Fibroblast of skin of scalp (primary cell): Measurements from ENCODE around the gene PLA2G4E.
A peak's percentile ranks its signal among the peaks of the same experiment; 100 is the strongest.

Source experiments
- DNase-seq: peaks from one replicate; pipeline ENCODE4 v3.0.0-alpha.2; 2013

PLA2G4E gene

DNA sequence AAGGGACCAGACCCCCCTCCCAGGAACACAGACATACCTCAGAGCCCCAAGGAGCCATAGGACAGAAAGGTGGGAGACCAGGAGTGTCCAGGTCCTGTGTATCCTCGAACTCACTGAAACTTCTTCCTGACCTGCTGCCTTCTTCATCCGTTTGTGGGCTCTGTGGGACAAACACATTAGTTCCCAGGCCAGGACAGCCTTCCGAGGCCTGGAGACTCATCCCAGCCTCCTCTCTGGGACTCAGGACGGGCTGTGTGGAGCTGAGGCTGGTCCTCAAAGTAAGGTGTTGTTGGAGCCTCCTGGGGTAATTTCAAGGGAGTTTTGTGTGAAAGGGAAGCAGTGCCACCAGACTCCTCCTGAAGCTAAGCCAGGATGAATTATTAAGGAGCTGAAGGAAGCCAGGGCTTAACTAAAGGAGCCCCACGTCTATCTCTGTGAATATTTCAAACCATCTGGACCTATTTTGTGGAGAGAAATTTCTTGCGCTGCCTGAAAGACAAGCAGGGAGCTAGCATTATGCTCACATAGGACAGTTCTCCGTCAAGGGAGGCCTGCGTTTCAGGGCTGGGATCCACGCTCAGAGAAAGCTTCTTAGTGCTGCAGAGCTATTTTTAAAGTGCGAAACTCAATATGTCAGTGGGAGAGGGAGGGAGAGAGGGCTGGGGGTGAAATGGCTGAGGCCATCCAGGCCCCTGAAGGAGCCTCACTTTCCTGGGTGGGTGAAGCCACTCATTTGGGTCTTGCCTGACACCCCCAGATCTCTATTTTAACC is 29.8 kb upstream of the PLA2G4E start:
- no peak for DNase-seq

GRCh38 chr15:42048821-42049200 is 28.0 kb upstream of the PLA2G4E start:
- DNase-seq: no peak

DNA sequence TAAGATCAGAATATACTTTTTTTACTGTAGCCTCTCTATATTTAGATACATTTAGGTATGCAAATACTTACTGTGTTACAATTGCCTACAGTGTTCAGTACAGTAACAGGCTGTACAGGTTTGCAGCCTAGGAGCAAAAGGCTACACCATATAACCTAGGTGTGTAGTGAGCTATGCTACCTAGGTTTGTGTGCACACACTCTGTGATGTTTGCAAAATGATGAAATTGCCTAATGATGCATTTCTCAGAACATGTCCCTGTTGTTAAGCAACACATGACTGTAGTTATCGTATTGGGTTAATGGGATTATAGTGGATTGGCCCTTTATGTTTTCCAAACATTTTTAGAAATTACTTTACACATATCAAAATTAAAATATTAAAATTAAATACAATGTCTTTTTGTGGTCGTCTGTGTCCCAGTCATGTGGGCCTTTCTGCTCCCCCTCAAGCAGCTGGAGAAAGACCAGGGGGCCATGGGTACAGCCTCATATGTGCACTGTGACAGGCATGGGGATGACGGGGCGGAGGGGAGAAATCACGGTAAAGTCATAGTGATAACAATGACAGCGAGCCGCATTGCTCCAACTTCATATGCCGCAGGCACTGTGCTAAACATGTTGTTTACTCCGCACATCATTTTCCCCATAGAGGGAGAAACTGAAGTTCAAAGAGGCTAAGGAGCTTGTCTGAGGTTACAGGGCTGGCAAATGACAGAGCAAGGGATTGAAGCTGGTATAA is 27.4 kb upstream of the PLA2G4E start:
- DNase-seq: no peak

- DNase-seq: no peak
These were observed 25.8 kb upstream of the PLA2G4E start for GRCh38 chr15:42046597-42046996.

DNA sequence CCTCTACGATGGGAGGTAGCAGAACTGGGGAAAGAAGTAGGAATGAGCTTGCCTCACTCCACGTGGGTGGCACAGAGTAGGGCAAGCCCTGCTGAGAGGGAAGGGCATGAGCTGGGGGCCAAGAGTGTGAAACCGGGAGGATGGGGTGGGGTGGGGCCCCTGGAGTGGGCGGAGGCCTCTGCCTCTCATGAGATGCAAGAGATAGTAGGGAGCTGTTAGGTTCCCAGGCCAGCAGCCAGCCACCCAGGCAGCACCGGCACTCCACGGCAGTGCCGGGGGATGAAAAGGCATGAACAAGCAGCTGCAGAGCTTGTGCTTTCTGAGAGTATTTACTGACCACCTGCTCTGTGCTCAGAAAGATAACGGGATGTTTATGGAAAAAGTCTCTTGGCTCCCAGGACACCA is 24.4 kb upstream of the PLA2G4E start:
- no peak for DNase-seq

DNA sequence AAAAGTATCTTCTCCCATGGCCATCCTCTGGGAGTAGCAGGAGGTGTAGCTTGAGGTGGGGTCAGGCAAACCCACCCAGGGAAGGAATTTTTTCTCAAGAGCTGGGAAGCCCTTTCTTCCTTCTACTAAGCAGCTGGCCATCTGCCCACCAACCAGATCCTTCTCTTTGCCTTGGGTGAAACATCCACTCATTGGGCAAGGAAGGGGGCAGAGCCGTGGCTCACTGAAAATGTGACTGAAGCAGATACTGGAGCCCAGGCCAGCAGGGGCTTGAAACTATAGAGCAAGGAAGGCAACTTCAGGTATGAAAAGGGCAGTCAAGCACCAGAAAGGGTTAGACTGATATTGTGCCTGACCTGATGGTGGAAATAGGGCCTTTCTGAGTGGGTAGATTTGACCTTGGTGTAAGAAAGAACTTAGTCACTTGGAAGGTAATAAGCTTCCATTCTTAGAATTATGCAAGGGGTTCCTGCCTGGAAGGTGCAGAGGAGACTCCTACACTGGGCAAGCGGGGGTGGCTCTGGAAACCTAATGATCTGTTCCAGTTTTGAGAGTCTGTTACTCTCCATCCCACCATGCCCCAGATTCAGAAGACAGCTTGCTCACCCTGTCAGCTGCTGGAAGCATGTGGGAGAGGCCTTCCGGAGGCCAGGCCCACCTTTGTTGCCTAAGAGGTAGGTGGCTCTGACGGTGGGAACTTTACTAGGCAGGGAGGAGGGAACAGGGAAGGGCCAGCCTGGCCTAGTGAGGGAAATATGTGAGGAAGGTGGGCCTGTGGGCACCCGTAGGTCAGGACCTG is 22.0 kb upstream of the PLA2G4E start:
- no peak for DNase-seq

DNA sequence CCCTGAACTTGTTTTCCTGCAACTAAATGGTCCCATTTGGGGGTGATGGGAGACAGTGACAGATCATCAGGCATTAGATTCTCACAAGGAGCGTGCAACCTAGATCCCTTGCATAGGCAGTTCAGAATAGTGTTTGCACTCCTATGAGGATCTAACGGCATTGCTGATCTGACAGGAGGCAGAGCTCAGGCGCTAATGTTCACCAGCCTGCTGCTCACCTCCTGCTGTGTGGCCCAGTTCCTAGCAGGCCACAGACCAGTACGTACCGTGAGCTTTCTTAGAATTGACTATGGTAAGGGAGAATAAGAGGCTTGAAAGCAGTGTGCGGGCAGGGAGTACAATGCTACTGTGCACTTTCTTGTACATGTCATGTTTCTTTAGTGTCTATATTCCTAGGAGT is 17.6 kb upstream of the PLA2G4E start:
- no peak for DNase-seq

GRCh38 chr15:42037656-42038055 is 16.8 kb upstream of the PLA2G4E start:
- no peak for DNase-seq

- DNase-seq: no peak
These were observed 16.1 kb upstream of the PLA2G4E start for GRCh38 chr15:42036966-42037365.

- DNase-seq: no peak
These were observed 15.5 kb upstream of the PLA2G4E start for GRCh38 chr15:42036112-42036905.

GRCh38 chr15:42035435-42035761 is 14.6 kb upstream of the PLA2G4E start:
- peak; percentile 12 for DNase-seq

DNA sequence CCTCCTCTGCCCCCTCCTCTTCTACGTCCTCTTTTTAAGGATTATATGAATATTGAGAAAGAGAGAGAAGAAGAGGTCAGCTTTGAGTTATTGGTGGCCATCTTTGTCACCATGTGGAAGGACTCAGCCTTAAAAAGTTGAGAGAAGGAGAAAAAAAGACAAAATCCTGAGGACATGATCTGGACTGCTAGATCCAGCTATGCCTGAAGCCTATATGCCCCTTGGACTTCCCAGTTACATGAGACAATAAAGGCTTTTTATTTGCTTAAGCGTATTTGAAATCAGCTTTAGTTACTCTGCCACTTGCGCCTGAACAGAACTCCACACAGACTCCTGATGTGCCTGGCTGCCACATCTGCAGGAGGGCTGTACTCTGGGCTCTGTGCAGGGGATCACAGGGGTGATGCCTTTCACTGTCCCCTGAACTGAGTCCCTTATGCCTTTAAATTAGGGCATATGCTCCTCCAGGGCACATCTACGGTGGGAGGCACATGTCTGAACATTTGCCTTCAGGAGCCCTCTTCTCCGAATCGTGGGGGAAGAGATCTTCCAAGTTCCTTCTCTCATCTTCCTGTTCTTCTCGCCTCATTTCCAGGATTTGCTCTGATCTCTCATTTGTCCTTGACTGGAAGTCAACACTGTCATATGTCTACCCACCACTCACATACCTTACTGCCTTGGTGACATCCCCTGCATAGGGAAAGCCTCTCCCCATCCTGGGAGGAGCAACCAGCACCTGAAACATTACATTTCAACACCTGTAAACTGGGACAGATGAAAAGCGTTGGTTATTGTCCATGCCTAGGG is 14.0 kb upstream of the PLA2G4E start:
- no peak for DNase-seq

DNA sequence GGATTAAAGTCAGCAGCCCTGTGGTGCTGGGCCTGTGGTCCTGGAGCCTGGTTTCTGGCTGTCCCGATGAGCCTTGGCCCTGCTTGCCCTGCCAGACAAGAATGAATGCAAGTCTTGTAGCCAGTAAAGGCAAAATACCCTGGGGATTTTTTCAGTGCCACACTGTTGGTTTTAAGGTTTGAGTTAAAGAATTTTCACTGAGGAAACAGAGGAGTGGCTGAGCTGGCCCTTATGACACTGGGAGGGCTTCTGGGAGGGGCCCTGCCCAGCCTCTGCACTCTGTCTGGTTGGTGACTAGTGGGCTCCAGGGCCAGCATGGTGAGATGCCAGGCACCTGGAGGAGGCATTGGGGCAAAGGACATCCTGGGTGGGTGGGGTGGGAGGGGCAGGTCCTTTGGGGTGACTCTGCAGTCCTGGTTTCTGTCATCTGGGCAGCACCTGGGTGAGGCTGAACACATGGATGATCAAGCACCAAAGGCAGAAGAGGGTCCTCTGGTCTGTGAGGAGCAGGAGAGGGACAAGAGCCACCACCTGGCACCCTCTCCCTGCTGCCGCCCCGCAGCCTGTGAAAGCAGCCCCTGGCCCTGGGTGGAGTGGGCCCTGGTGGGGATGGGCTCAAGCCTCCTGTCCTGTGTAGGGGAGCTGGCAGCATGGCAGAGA is 12.5 kb upstream of the PLA2G4E start:
- DNase-seq: no peak

DNA sequence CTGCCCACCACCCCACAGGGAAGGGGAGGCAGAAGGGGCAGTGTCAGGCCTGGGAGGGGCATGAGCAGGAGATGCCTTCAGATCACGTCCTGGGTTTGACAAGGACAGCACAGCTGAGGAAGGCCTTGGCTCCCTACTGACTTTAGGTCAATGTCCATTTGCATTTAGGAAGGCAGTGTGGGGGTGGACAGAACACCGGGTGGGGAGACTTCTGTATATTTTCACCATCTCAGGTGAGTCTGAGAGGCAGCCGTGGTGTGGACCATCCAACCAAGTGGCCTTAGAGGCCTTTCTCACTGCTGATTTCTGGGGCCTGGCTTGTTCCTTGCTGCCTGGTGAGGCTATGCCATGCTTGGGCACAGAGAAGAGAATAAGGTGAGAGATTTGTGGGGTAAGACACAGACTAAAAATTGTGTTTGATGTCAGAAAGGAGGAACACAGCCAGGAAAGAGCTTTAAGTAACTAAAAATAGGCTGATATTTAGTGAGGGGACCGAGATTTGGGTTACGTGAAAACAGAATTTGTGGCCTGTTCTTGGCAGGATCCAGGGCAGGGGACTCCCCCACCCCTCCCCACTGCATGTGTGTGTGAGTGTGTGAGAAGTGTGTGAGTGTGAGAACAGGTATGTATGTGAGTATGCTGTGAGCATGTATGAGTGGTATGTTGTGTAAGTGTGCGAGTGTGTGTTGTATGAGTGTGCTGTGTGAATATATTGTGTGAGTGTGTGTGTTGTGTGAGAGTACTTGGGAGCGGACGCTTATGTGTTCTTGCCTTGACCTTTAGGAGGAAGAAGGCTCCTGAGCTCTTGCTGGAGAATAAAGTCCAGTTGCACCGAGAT is 11.8 kb upstream of the PLA2G4E start:
- DNase-seq: no peak

DNA sequence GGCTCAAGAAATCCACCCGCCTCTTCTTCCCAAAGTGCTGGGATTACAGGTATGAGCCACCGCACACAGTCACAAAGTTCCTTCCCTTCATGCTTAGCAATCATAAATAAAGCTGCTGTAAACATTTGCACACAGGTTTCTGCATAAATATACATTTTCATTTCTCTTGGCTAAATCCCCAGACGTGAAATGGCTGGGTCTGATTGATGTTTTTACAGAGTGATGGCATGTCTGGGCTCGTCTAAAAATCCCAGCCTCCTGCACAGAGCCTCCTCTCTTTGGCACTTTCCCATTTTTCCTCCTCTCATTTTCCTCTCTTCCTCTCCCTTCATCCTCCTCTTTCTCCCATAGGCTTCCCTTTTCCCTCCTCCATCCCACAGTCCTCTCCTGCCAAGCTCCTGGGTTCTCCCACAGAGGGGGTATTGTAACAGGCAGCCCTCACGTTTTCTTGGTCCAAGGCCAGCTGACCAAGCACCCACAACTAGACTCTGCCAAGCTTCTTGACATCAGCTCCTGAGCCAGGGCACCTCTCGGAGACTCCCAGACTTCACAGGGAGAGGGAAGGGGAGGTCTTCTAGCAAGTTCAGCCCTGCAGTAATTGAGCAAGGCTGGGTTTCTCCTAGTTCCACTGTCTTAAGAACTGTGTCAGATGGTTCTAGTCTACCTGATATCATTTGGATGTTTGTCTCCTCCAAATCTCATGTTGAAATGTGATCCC is 10.5 kb upstream of the PLA2G4E start:
- DNase-seq: no peak

DNA sequence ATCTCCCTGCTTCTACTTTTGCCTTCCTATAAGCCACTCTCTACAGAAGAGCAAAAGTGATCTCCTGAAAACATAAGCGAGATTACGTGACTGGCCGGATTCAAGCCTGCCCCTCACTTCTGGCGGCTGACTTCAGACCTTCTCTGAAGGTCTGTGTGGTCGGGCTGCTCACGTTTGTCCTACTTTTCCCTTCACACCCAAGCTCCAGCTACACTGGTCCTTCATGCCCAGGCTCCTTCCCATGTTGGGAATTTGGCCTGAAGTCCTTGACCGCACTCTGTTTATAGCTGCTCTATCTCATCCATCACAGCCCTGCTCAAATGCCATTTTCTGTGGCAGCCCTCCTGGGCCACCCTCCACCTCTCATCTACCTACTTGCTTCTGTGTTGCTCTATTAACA is 6.7 kb upstream of the PLA2G4E start:
- DNase-seq: no peak

- DNase-seq: no peak
These were observed 3.5 kb upstream of the PLA2G4E start for GRCh38 chr15:42024303-42024702.

DNA sequence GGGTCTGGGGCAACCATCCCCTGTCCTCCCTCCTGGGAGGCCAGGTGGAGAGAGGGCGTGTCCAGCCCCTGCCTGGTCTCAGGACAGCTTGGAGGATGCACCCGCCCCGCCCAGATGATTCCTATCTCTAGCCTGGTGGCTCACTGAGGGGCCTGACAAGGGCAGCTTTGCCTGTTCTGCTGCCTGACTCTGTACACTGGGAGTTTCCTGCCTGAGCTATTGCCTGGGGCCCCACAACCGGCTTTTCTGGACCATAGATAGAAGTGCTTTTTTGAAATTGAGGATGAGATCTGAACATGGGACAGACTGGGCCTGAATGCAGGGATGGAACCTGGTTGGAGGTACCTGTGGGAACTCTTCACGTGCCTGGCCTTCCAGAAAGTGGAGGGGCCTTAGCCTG is 751 bp upstream of the PLA2G4E start:
- no peak for DNase-seq
